Endothelial cell of umbilical vein (primary cell): ENCODE results near the gene CHPF2. TPM values are rescaled to one million over a fixed set of nuclear protein-coding genes. Genes with fewer than 3 reads are reported as not detected.

Source experiments
- BruUV-seq: library from RNA; stranded (reverse); fragments of 400-500 nt; replicated peaks from 2 replicates; lab custom pipeline; 2021; lab: Mats Ljungman, UMichigan
- CTCF ChIA-PET: fragments of 300-600, 350-600 bp; sonication (Branson Sonifier 250); formaldehyde crosslinking; loops from one replicate; lab custom pipeline; 2021; ENCODE audit warnings: antibody characterized with exemption, inconsistent platforms; lab: Charles Lee
- POLR2A ChIA-PET: fragments of 300-600, 350-600 bp; sonication (Branson Sonifier 250); formaldehyde crosslinking; loops from one replicate; lab custom pipeline; 2021; ENCODE audit warnings: antibody characterized with exemption, inconsistent platforms; lab: Charles Lee
- DNase-seq: peaks from one replicate; pipeline ENCODE4 v3.0.0-alpha.2; 2011; ENCODE audit warnings: low read depth, low spot score
- FAIRE-seq: peaks from 2 replicates; lab custom pipeline; 2011; peaks lifted over from hg19 to GRCh38; lab: Jason Lieb, UNC
- H2AFZ ChIP-seq: 2 replicates; pipeline ENCODE4 v1.6.0; 2012; ENCODE audit warnings: low read depth, low read length, control low read depth, inconsistent platforms
- H3K27ac ChIP-seq: 2 replicates; pipeline ENCODE4 v1.5.1; 2011; ENCODE audit warnings: low read depth, mild to moderate bottlenecking, control low read depth, low read length, moderate library complexity; ENCODE audit not compliant: insufficient read depth
- H3K27me3 ChIP-seq, 2 experiments: 2 replicates each; pipeline versions ENCODE4 v1.6.0 to v1.6.1; 2011; ENCODE audit warnings: low read length in 2 of 2, mixed read lengths in 1 of 2; ENCODE audit not compliant: control insufficient read depth in 2 of 2, insufficient read depth in 2 of 2
- H3K36me3 ChIP-seq, 2 experiments: 2 replicates in 1 of 2; 3 replicates in 1 of 2; pipeline ENCODE4 v1.5.1; 2011; ENCODE audit warnings: low read length in 2 of 2, mild to moderate bottlenecking in 1 of 2, moderate library complexity in 1 of 2; ENCODE audit not compliant: control insufficient read depth in 2 of 2, insufficient read depth in 2 of 2; ENCODE audit errors: extremely low read depth in 1 of 2
- H3K4me1 ChIP-seq: 3 replicates; pipeline ENCODE4 v1.5.1; 2011; ENCODE audit warnings: mild to moderate bottlenecking, low read length; ENCODE audit not compliant: control insufficient read depth, insufficient read depth; ENCODE audit errors: extremely low read depth
- H3K4me2 ChIP-seq: 2 replicates; pipeline ENCODE4 v1.6.1; 2011; ENCODE audit warnings: low read length, control low read depth, mixed read lengths; ENCODE audit not compliant: insufficient read depth
- H3K4me3 ChIP-seq, 3 experiments: fragments of 200-600 bp in 1 of 3; sonication (generic), shearing (Covaris generic) in 1 of 3; replicated peaks in 1 of 3; 2 replicates each; pipeline ENCODE4 v1.5.1; 2011 to 2016; ENCODE audit warnings: control low read depth in 3 of 3, low read length in 3 of 3, mild to moderate bottlenecking in 2 of 3, inconsistent platforms in 1 of 3, low read depth in 1 of 3, moderate library complexity in 1 of 3; ENCODE audit not compliant: insufficient read depth in 1 of 3
- H3K79me2 ChIP-seq: 2 replicates; pipeline ENCODE4 v1.6.0; 2012; ENCODE audit warnings: low read length, inconsistent platforms; ENCODE audit not compliant: control insufficient read depth, insufficient read depth
- H3K9ac ChIP-seq: replicated peaks from 2 replicates; pipeline ENCODE3; 2011; ENCODE audit warnings: low read length, control low read depth; ENCODE audit not compliant: insufficient read depth; ENCODE audit errors: extremely low read depth
- H3K9me1 ChIP-seq: replicated peaks from 3 replicates; pipeline ENCODE4 v1.6.0; 2011; ENCODE audit warnings: mild to moderate bottlenecking, low read length; ENCODE audit not compliant: control insufficient read depth, insufficient read depth; ENCODE audit errors: extremely low read depth
- H3K9me3 ChIP-seq: replicated peaks from 2 replicates; pipeline ENCODE4 v1.5.1; 2012; ENCODE audit warnings: low read length, inconsistent platforms; ENCODE audit not compliant: control insufficient read depth, insufficient read depth
- H4K20me1 ChIP-seq: replicated peaks from 2 replicates; pipeline ENCODE3; 2011; ENCODE audit warnings: mild to moderate bottlenecking, low read length; ENCODE audit not compliant: control insufficient read depth, insufficient read depth; ENCODE audit errors: extremely low read depth
- CTCF ChIP-seq, 2 donors: IDR thresholded peaks; 1 replicate in 1 of 2; 2 replicates in 1 of 2; pipeline ENCODE4 v1.5.1; 2011; ENCODE audit warnings: low read length in 2 of 2, mild to moderate bottlenecking in 2 of 2, moderate library complexity in 2 of 2, control low read depth in 1 of 2, inconsistent platforms in 1 of 2, low read depth in 1 of 2; ENCODE audit not compliant: insufficient read depth in 1 of 2; ENCODE audit errors: extremely low read depth in 1 of 2
- EZH2 ChIP-seq: IDR thresholded peaks from 2 replicates; pipeline ENCODE4 v1.6.1; 2012; ENCODE audit warnings: borderline replicate concordance, low read depth, mild to moderate bottlenecking, moderate library complexity, low read length, inconsistent platforms; ENCODE audit not compliant: severe bottlenecking
- FOS ChIP-seq: IDR thresholded peaks from 2 replicates; pipeline ENCODE4 v1.6.1; 2011; ENCODE audit warnings: mild to moderate bottlenecking, low read length, moderate library complexity, borderline replicate concordance; ENCODE audit not compliant: insufficient read depth
- GATA2 ChIP-seq: IDR thresholded peaks from 2 replicates; pipeline ENCODE4 v1.7.0; 2011; ENCODE audit warnings: low read depth, mild to moderate bottlenecking, moderate library complexity, mixed read lengths, low read length; ENCODE audit not compliant: insufficient read length, insufficient read depth
- JUN ChIP-seq: IDR thresholded peaks from 2 replicates; pipeline ENCODE4 v1.6.1; 2011; ENCODE audit warnings: borderline replicate concordance, low read depth; ENCODE audit not compliant: insufficient read length, insufficient read depth
- MAX ChIP-seq: IDR thresholded peaks from 2 replicates; pipeline ENCODE4 v1.6.1; 2011; ENCODE audit not compliant: insufficient read depth, insufficient read length
- MYC ChIP-seq: IDR thresholded peaks from one replicate; pipeline ENCODE4 v1.6.1; 2011; ENCODE audit warnings: mild to moderate bottlenecking, low read depth, low read length
- POLR2A ChIP-seq: IDR thresholded peaks from 2 replicates; pipeline ENCODE4 v1.6.1; 2012; ENCODE audit warnings: low read depth, mild to moderate bottlenecking, control low read depth, low read length
- POLR2AphosphoS5 ChIP-seq: IDR thresholded peaks from 2 replicates; pipeline ENCODE4 v1.6.1; 2012; ENCODE audit warnings: low read depth, mild to moderate bottlenecking, control low read depth, low read length, moderate library complexity; ENCODE audit not compliant: insufficient read depth
- dilution Hi-C: fragments of 300-500 bp; cut with MboI; formaldehyde crosslinking; loops from one replicate; pipeline ENCODE4 v1.15.0; 2019; ENCODE audit warnings: low sequenced_read_pairs; ENCODE audit not compliant: extremely low pct_ligation_motif_present
- intact Hi-C: fragments of 100-400 bp; cut with micrococcal nuclease; formaldehyde crosslinking; loops from one replicate; pipeline ENCODE4 v1.10.0; 2022
- polyA plus RNA-seq, 4 experiments: library from polyadenylated mRNA; depleted of rRNA in 3 of 4; stranded (reverse) in 3 of 4; unstranded in 1 of 4; fragments of >200 nt; gene quantifications; 2 replicates each; pipeline versions ENCODE4 v1.2.1 to v1.2.3, GENCODE V29; 2011 to 2012; ENCODE audit warnings: missing spikeins in 1 of 4
- total RNA-seq: library from RNA; stranded (reverse); gene quantifications from 2 replicates; pipeline ENCODE4 v1.2.3, GENCODE V29; 2021

The CHPF2 gene
- total and polyA plus RNA-seq, 2 donors (not counting 3 experiments of a cell fraction or from before 2014, with no cell fraction given), result 72.8 to 75.0 TPM

GRCh38 chr7:151260471-151260870, 28.2 kb downstream of the CHPF2 start:
- intact Hi-C loops (no loop called here), dilution Hi-C loops (no loop called here)
- Histone ChIP-seq H2AFZ (no peak overlapping the region), H3K4me1 (no peaks in the 10 kb centered on the region), H3K4me3 (no peak overlapping the region), H3K79me2 (no peaks in the 10 kb centered on the region), H3K9me3 (no peaks in the 10 kb centered on the region), H4K20me1 (no peaks in the 10 kb centered on the region), H3K9ac (no peak overlapping the region), H3K9me1 (no peaks in the 10 kb centered on the region), H3K27ac (no peak overlapping the region), H3K36me3 (no peaks in the 10 kb centered on the region), H3K27me3 (peaks cover 10 to 11% of the 10 kb centered on the region in 2 experiments), H3K4me2 (no peak overlapping the region)
- POLR2A ChIA-PET, result no interaction called here
- no TSS peak for BruUV-seq
- no peak for DNase-seq
- CTCF ChIA-PET, result interaction anchor here (0.9 kb wide), 1 partner anchor 17 kb away, joined by 3 read pairs; no protein-coding TSS in a partner anchor
- no peak for FAIRE-seq
- TF ChIP-seq MYC (no peak), GATA2 (no peak), MAX (no peak), JUN (no peak), POLR2A (no peak), EZH2 (no peak), POLR2AphosphoS5 (no peak), FOS (no peak), CTCF (IDR thresholded peaks at IDR 0.05; ENCODE audit: extremely low read depth in 1 of 2, insufficient read depth in 1 of 2, low read depth in 1 of 2, low read length in 2 of 2) (no peak)
